KMS-11 (cell line): ENCODE results near the gene NAT10.

Experiments
- H2AFZ ChIP-seq: fragments of 200-600 bp; sonication (generic); 2 replicates; pipeline ENCODE4 v1.6.1; 2016; ENCODE audit warnings: antibody characterized with exemption, mixed run types, low read depth
- H3K27ac ChIP-seq: fragments of 200-600 bp; sonication (generic); 2 replicates; pipeline ENCODE4 v1.6.1; 2016; ENCODE audit warnings: mild to moderate bottlenecking, mixed run types
- H3K27me3 ChIP-seq: fragments of 200-600 bp; sonication (generic); 2 replicates; pipeline ENCODE4 v1.6.1; 2017; ENCODE audit warnings: mild to moderate bottlenecking, low read depth, mixed run types, moderate library complexity; ENCODE audit not compliant: insufficient read depth
- H3K36me3 ChIP-seq: fragments of 200-600 bp; sonication (generic); 2 replicates; pipeline ENCODE4 v1.6.1; 2017; ENCODE audit warnings: mild to moderate bottlenecking, mixed run types; ENCODE audit not compliant: insufficient read depth
- H3K4me1 ChIP-seq: fragments of 200-600 bp; sonication (generic); 2 replicates; pipeline ENCODE4 v1.6.1; 2016; ENCODE audit warnings: mild to moderate bottlenecking, low read depth, mixed run types; ENCODE audit not compliant: poor library complexity, severe bottlenecking
- H3K4me2 ChIP-seq: fragments of 200-600 bp; sonication (generic); 2 replicates; pipeline ENCODE4 v1.7.0; 2016; ENCODE audit warnings: mild to moderate bottlenecking, mixed run types
- H3K4me3 ChIP-seq: fragments of 200-600 bp; sonication (generic); IDR thresholded peaks from 2 replicates; pipeline ENCODE4 v1.6.1; 2017; ENCODE audit warnings: low read depth, low read length, mixed read lengths; ENCODE audit not compliant: insufficient read depth
- H3K79me2 ChIP-seq: fragments of 200-600 bp; sonication (generic); 2 replicates; pipeline ENCODE4 v1.6.1; 2016; ENCODE audit warnings: low read depth, mixed run types; ENCODE audit not compliant: insufficient read depth
- H3K9ac ChIP-seq: fragments of 200-600 bp; sonication (generic); 2 replicates; pipeline ENCODE4 v1.6.1; 2016; ENCODE audit warnings: mild to moderate bottlenecking, mixed run types
- H4K20me1 ChIP-seq: fragments of 200-600 bp; sonication (generic); 2 replicates; pipeline ENCODE4 v1.6.1; 2016; ENCODE audit warnings: mild to moderate bottlenecking, mixed run types; ENCODE audit not compliant: insufficient read depth
- CTCF ChIP-seq: fragments of 200-600 bp; sonication (generic); conservative IDR thresholded peaks from 2 replicates; pipeline ENCODE4 v1.6.1; 2017; ENCODE audit warnings: low read depth, mild to moderate bottlenecking, antibody characterized with exemption, low read length, moderate library complexity, mixed read lengths

Gene NAT10

GRCh38 chr11:34158661-34159060, 53.2 kb downstream of the NAT10 start:
- no peak overlapping the region for H3K4me2 ChIP-seq
- H2AFZ ChIP-seq = no peak overlapping the region
- no peaks in the 10 kb centered on the region for H3K4me1 ChIP-seq
- no peak overlapping the region for H3K9ac ChIP-seq
- H3K4me3 ChIP-seq = no peak overlapping the region
- no peaks in the 10 kb centered on the region for H4K20me1 ChIP-seq
- TF ChIP-seq CTCF = no peak
- no peaks in the 10 kb centered on the region for H3K27me3 ChIP-seq
- no peaks in the 10 kb centered on the region for H3K79me2 ChIP-seq
- H3K27ac ChIP-seq = no peak overlapping the region
- no peaks in the 10 kb centered on the region for H3K36me3 ChIP-seq

- no peak overlapping the region for H3K4me3 ChIP-seq
- no peaks in the 10 kb centered on the region for H4K20me1 ChIP-seq
- no peak overlapping the region for H3K27ac ChIP-seq
- H3K9ac ChIP-seq = no peak overlapping the region
- H3K4me1 ChIP-seq = no peaks in the 10 kb centered on the region
- no peaks in the 10 kb centered on the region for H3K27me3 ChIP-seq
- no peak for TF ChIP-seq CTCF
- H3K36me3 ChIP-seq = no peaks in the 10 kb centered on the region
- H2AFZ ChIP-seq = no peak overlapping the region
- H3K79me2 ChIP-seq = no peaks in the 10 kb centered on the region
- no peak overlapping the region for H3K4me2 ChIP-seq
Observed at GRCh38 chr11:34160049-34160721, 54.8 kb downstream of the NAT10 start.

- no peaks in the 10 kb centered on the region for H4K20me1 ChIP-seq
- H3K4me1 ChIP-seq = no peaks in the 10 kb centered on the region
- no peak overlapping the region for H3K4me3 ChIP-seq
- H3K9ac ChIP-seq = no peak overlapping the region
- TF ChIP-seq CTCF = no peak
- no peak overlapping the region for H3K4me2 ChIP-seq
- H3K79me2 ChIP-seq = no peaks in the 10 kb centered on the region
- H2AFZ ChIP-seq = no peak overlapping the region
- no peak overlapping the region for H3K27ac ChIP-seq
- no peaks in the 10 kb centered on the region for H3K27me3 ChIP-seq
- H3K36me3 ChIP-seq = no peaks in the 10 kb centered on the region
Observed at GRCh38 chr11:34160791-34161190, 55.4 kb downstream of the NAT10 start.

DNA sequence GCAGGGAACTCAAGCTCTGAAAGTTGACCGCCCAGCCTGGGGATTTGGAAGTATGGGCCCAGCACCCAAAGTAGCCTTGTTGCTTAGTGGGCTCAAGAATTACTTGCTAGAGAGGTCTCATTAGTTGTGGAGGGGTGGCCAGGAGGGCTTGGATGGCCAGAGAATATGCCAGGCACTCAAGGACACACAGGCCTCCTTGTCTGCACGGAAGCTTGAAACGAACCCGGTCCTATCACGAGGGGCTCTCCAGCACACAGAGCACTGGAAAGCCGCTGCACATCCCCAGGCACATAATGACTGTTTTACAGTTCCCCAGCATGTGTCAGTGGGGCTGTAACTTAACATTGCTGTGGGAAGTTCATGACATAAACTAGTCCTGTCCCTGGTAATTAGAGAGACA, 55.9 kb downstream of the NAT10 start:
- no peak overlapping the region for H3K4me2 ChIP-seq
- no peak overlapping the region for H3K27ac ChIP-seq
- H3K9ac ChIP-seq = no peak overlapping the region
- no peak overlapping the region for H3K4me3 ChIP-seq
- no peaks in the 10 kb centered on the region for H3K4me1 ChIP-seq
- no peak for TF ChIP-seq CTCF
- H2AFZ ChIP-seq = no peak overlapping the region
- no peaks in the 10 kb centered on the region for H3K36me3 ChIP-seq
- H3K79me2 ChIP-seq = no peaks in the 10 kb centered on the region
- no peaks in the 10 kb centered on the region for H3K27me3 ChIP-seq
- no peaks in the 10 kb centered on the region for H4K20me1 ChIP-seq
